Skeletal muscle cell (primary cell): ENCODE data around the gene CYLC2.

Experiments used
- DNase-seq: peaks from one replicate; pipeline ENCODE4 v3.0.0-alpha.2; 2010; ENCODE audit warnings: low read depth
- H3K4me3 ChIP-seq: 2 replicates; pipeline ENCODE4 v1.5.1; 2011; ENCODE audit warnings: low read depth, mild to moderate bottlenecking, control low read depth, low read length, moderate library complexity

CYLC2 gene

GRCh38 chr9:102995033-102995432, at the start of gene CYLC2:
TSS of gene CYLC2 (plus strand) at chr9:102995333. CDS start at chr9:102995381, 48 bp downstream.
- no peak for DNase-seq
- H3K4me3 ChIP-seq, result no peak within 1 kb of the TSS

GRCh38 chr9:102950346-102950745, 44.8 kb upstream of the CYLC2 start:
- no peak overlapping the region for H3K4me3 ChIP-seq
- DNase-seq, result no peak

- no peak overlapping the region for H3K4me3 ChIP-seq
- no peak for DNase-seq
Measured at GRCh38 chr9:102966999-102967398, 28.1 kb upstream of the CYLC2 start.

GRCh38 chr9:102967979-102968378, 27.2 kb upstream of the CYLC2 start:
- no peak for DNase-seq
- no peak overlapping the region for H3K4me3 ChIP-seq

GRCh38 chr9:102972780-102973179, 22.4 kb upstream of the CYLC2 start:
- H3K4me3 ChIP-seq, result no peak overlapping the region
- DNase-seq, result no peak

GRCh38 chr9:102974530-102974929, 20.6 kb upstream of the CYLC2 start:
- DNase-seq, result no peak
- no peak overlapping the region for H3K4me3 ChIP-seq

GRCh38 chr9:102975251-102975650, 19.9 kb upstream of the CYLC2 start:
- H3K4me3 ChIP-seq, result no peak overlapping the region
- DNase-seq, result no peak

- no peak for DNase-seq
- H3K4me3 ChIP-seq, result no peak overlapping the region
Measured at GRCh38 chr9:102985162-102985895, 9.8 kb upstream of the CYLC2 start.

GRCh38 chr9:102986425-102986824, 8.7 kb upstream of the CYLC2 start:
- DNase-seq, result no peak
- no peak overlapping the region for H3K4me3 ChIP-seq

- H3K4me3 ChIP-seq, result no peak overlapping the region
- no peak for DNase-seq
Measured at GRCh38 chr9:103003689-103004088, 8.6 kb downstream of the CYLC2 start.

GRCh38 chr9:103014242-103014641, 19.1 kb downstream of the CYLC2 start:
- DNase-seq, result no peak
- H3K4me3 ChIP-seq, result no peak overlapping the region

GRCh38 chr9:103025796-103026195, 30.7 kb downstream of the CYLC2 start:
- DNase-seq, result no peak
- no peak overlapping the region for H3K4me3 ChIP-seq

GRCh38 chr9:103037508-103038477, 42.7 kb downstream of the CYLC2 start:
- peak; percentile 8 for DNase-seq
- no peak overlapping the region for H3K4me3 ChIP-seq

GRCh38 chr9:103041961-103042360, 46.8 kb downstream of the CYLC2 start:
- no peak for DNase-seq
- H3K4me3 ChIP-seq, result no peak overlapping the region
